Keratinocyte (primary cell): ENCODE data around the gene SELENOO. TPM values are rescaled to one million over a fixed set of nuclear protein-coding genes. Genes with fewer than 3 reads are reported as not detected.

Experiments used
- DNase-seq: peaks from one replicate; pipeline ENCODE4 v3.0.0-alpha.2; 2011; ENCODE audit warnings: low read depth, missing footprints, low spot score
- FAIRE-seq: peaks from 2 replicates; lab custom pipeline; 2011; peaks lifted over from hg19 to GRCh38; lab: Jason Lieb, UNC
- H2AFZ ChIP-seq: 2 replicates; pipeline ENCODE4 v1.6.0; 2012; ENCODE audit warnings: low read length, control low read depth, inconsistent platforms; ENCODE audit not compliant: control insufficient read depth
- H3K27ac ChIP-seq: 2 replicates; pipeline ENCODE4 v1.5.1; 2011; ENCODE audit warnings: low read length; ENCODE audit not compliant: control insufficient read depth, insufficient read depth
- H3K27me3 ChIP-seq: 3 replicates; pipeline ENCODE4 v1.6.0; 2011; ENCODE audit warnings: low read length; ENCODE audit not compliant: control insufficient read depth, insufficient read depth; ENCODE audit errors: extremely low read depth
- H3K36me3 ChIP-seq, 2 experiments: 2 replicates in 1 of 2; 3 replicates in 1 of 2; pipeline ENCODE4 v1.5.1; 2011; ENCODE audit warnings: low read length in 2 of 2, mild to moderate bottlenecking in 1 of 2; ENCODE audit not compliant: control insufficient read depth in 2 of 2, insufficient read depth in 2 of 2; ENCODE audit errors: extremely low read depth in 1 of 2
- H3K4me1 ChIP-seq: 3 replicates; pipeline ENCODE4 v1.5.1; 2011; ENCODE audit warnings: low read length; ENCODE audit not compliant: control insufficient read depth, insufficient read depth; ENCODE audit errors: extremely low read depth
- H3K4me2 ChIP-seq: 3 replicates; pipeline ENCODE4 v1.6.0; 2011; ENCODE audit warnings: low read depth, low read length; ENCODE audit not compliant: control insufficient read depth, insufficient read depth; ENCODE audit errors: extremely low read depth
- H3K4me3 ChIP-seq, 3 experiments: fragments of 200-600 bp in 1 of 3; sonication (generic) in 1 of 3; 2 replicates in 2 of 3; 3 replicates in 1 of 3; pipeline ENCODE4 v1.5.1; 2011 to 2016; ENCODE audit warnings: low read length in 3 of 3, mild to moderate bottlenecking in 3 of 3, control low read depth in 2 of 3, inconsistent platforms in 1 of 3, low read depth in 1 of 3, mixed read lengths in 1 of 3, mixed run types in 1 of 3, moderate library complexity in 1 of 3; ENCODE audit not compliant: control insufficient read depth in 2 of 3, insufficient read depth in 2 of 3; ENCODE audit errors: extremely low read depth in 1 of 3
- H3K79me2 ChIP-seq: 2 replicates; pipeline ENCODE4 v1.6.0; 2012; ENCODE audit warnings: low read length; ENCODE audit not compliant: control insufficient read depth, insufficient read depth
- H3K9ac ChIP-seq: 3 replicates; pipeline ENCODE4 v1.6.0; 2011; ENCODE audit warnings: low read length; ENCODE audit not compliant: control insufficient read depth, insufficient read depth; ENCODE audit errors: extremely low read depth
- H3K9me1 ChIP-seq: 3 replicates; pipeline ENCODE4 v1.6.0; 2011; ENCODE audit warnings: low read length; ENCODE audit not compliant: control insufficient read depth, insufficient read depth; ENCODE audit errors: extremely low read depth
- H3K9me3 ChIP-seq: 2 replicates; pipeline ENCODE4 v1.5.1; 2012; ENCODE audit warnings: low read depth, low read length; ENCODE audit not compliant: control insufficient read depth
- H4K20me1 ChIP-seq: 3 replicates; pipeline ENCODE4 v1.6.0; 2011; ENCODE audit warnings: low read length; ENCODE audit not compliant: control insufficient read depth, insufficient read depth; ENCODE audit errors: extremely low read depth
- EZH2 ChIP-seq: IDR thresholded peaks from one replicate; pipeline ENCODE4 v1.6.1; 2012; ENCODE audit warnings: inconsistent platforms, mild to moderate bottlenecking, low read length, moderate library complexity
- dilution Hi-C: fragments of 300-500 bp; cut with MboI; formaldehyde crosslinking; loops from one replicate; pipeline ENCODE4 v1.7.0; 2020; ENCODE audit warnings: low sequenced_read_pairs; ENCODE audit not compliant: extremely low pct_ligation_motif_present
- polyA plus RNA-seq, 5 experiments: library from polyadenylated mRNA; depleted of rRNA in 3 of 5; stranded (reverse) in 3 of 5; stranded (forward) in 1 of 5; unstranded in 1 of 5; fragments of >200 nt; gene quantifications; 1 replicate in 1 of 5; 2 replicates in 3 of 5; 3 replicates in 1 of 5; pipeline versions ENCODE4 v1.2.1 to v1.2.3, GENCODE V29; 2011 to 2012; ENCODE audit warnings: missing spikeins in 2 of 5, low read depth in 1 of 5, low replicate concordance in 1 of 5
- TF ChIP-seq, protein P1 (sequence below), 3 experiments: IDR thresholded peaks in 1 of 3; conservative IDR thresholded peaks in 1 of 3; optimal IDR thresholded peaks in 1 of 3; 2 replicates in 2 of 3; 3 replicates in 1 of 3; pipeline versions ENCODE3 to v1.5.1; 2011; ENCODE audit warnings: low read length in 3 of 3, mild to moderate bottlenecking in 3 of 3, moderate library complexity in 2 of 3, control low read depth in 1 of 3, inconsistent platforms in 1 of 3; ENCODE audit not compliant: insufficient read depth in 2 of 3; ENCODE audit errors: extremely low read depth in 1 of 3

Gene SELENOO
- polyA plus RNA-seq, 1 donor (not counting 4 experiments of a cell fraction or from before 2014, with no cell fraction given), result 14.4 TPM

DNA sequence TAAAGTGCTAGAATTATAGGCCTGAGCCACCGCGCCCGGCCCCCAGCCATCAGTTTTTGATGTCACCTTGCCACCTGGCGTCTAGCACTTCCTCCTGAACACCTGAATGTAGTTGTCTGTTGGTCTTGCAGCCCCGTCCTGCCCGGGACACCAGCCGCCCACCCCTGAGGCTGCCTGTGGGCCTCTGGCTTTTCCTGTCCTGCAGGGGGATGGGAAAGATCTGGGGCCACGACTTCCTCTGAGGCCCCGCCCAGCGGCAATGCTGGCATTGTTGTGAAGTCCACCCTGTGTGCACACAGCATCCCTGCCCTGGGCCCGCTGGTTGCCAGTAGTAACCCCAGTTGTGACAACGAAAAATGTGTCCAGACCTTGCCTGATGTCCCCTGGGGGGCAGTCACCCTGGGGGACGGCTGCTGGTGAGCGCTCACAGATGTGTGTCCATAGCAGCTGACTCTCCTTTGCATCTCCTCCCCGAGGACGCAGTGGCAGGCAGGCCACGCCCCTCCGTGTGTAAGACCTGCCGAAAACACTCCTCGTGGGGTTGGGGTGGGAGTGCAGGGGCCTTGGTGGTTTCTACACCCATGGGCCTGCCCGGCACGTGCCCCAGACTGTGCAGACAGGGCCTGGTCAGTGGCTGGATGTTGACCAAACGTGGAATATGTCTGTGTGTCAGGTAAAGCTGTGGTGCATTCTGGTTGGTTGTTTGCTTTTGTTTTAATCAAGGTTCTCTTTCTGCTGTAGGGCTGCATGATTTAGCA, 6.8 kb downstream of the SELENOO start:
- Histone ChIP-seq H2AFZ (no peak overlapping the region), H3K27ac (no peak overlapping the region), H3K9me1 (peaks cover 2% of the 10 kb centered on the region), H3K9me3 (no peaks in the 10 kb centered on the region), H3K4me3 (no peak overlapping the region), H3K4me2 (no peak overlapping the region), H3K36me3 (peaks cover 21 to 30% of the 10 kb centered on the region in 2 experiments), H3K79me2 (peaks cover 16% of the 10 kb centered on the region), H3K4me1 (peaks cover 6% of the 10 kb centered on the region), H3K27me3 (no peaks in the 10 kb centered on the region), H3K9ac (no peak overlapping the region), H4K20me1 (peaks cover 10% of the 10 kb centered on the region)
- FAIRE-seq (no peak), DNase-seq (no peak)
- TF ChIP-seq EZH2, result no peak
- TF ChIP-seq, protein P1, sequence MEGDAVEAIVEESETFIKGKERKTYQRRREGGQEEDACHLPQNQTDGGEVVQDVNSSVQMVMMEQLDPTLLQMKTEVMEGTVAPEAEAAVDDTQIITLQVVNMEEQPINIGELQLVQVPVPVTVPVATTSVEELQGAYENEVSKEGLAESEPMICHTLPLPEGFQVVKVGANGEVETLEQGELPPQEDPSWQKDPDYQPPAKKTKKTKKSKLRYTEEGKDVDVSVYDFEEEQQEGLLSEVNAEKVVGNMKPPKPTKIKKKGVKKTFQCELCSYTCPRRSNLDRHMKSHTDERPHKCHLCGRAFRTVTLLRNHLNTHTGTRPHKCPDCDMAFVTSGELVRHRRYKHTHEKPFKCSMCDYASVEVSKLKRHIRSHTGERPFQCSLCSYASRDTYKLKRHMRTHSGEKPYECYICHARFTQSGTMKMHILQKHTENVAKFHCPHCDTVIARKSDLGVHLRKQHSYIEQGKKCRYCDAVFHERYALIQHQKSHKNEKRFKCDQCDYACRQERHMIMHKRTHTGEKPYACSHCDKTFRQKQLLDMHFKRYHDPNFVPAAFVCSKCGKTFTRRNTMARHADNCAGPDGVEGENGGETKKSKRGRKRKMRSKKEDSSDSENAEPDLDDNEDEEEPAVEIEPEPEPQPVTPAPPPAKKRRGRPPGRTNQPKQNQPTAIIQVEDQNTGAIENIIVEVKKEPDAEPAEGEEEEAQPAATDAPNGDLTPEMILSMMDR (optimal IDR thresholded peaks at IDR 0.05 in 1 of 3, IDR thresholded peaks at IDR 0.05 in 1 of 3, conservative IDR thresholded peaks at IDR 0.05 in 1 of 3; ENCODE audit: extremely low read depth in 1 of 3, insufficient read depth in 2 of 3, low read length in 3 of 3), result no peak
- dilution Hi-C loops, result no loop called here

DNA sequence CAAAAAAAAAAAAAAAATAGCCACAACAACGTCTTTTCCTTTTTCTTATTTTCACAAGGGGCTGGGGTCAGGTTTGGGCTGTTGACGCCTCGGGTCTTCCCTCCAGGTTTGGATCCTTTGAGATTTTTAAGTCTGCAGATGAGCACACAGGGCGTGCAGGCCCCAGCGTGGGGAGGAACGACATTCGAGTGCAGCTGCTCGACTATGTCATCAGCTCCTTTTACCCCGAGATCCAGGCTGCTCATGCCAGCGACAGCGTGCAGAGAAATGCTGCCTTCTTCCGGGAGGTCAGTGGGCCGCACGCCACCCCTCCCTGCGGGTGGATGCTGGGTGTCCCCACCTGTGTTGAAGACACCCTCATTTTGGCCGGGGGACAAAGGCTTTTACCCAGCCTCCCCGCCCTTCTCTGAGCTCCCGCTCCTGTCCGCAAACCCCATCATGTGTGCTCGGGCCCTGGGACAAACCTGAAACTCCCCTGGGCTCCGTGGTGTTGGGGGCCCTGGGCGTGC, 7.7 kb downstream of the SELENOO start:
- peaks cover 10% of the 10 kb centered on the region for H4K20me1 ChIP-seq
- peaks cover 6% of the 10 kb centered on the region for H3K4me1 ChIP-seq
- dilution Hi-C loops, result no loop called here
- peaks cover 2% of the 10 kb centered on the region for H3K9me1 ChIP-seq
- H3K27ac ChIP-seq, result no peak overlapping the region
- no peak overlapping the region for H3K4me3 ChIP-seq
- H2AFZ ChIP-seq, result no peak overlapping the region
- peaks cover 25% of the 10 kb centered on the region for H3K79me2 ChIP-seq
- FAIRE-seq (no peak), DNase-seq (no peak)
- H3K4me2 ChIP-seq, result no peak overlapping the region
- H3K36me3 ChIP-seq, result peaks cover 23 to 35% of the 10 kb centered on the region in 2 experiments
- H3K9ac ChIP-seq, result no peak overlapping the region
- H3K27me3 ChIP-seq, result no peaks in the 10 kb centered on the region
- H3K9me3 ChIP-seq, result no peaks in the 10 kb centered on the region
- TF ChIP-seq, protein P1 (optimal IDR thresholded peaks at IDR 0.05 in 1 of 3, IDR thresholded peaks at IDR 0.05 in 1 of 3, conservative IDR thresholded peaks at IDR 0.05 in 1 of 3; ENCODE audit: extremely low read depth in 1 of 3, insufficient read depth in 2 of 3, low read length in 3 of 3), result no peak
- TF ChIP-seq EZH2, result no peak
